ENCODE data around the gene NFIC.
"Not testable (repeated sequence)": the region's sequence is repeated elsewhere in the genome, so short reads cannot be mapped to it uniquely, and the experiment has no call there.

The NFIC gene

DNA sequence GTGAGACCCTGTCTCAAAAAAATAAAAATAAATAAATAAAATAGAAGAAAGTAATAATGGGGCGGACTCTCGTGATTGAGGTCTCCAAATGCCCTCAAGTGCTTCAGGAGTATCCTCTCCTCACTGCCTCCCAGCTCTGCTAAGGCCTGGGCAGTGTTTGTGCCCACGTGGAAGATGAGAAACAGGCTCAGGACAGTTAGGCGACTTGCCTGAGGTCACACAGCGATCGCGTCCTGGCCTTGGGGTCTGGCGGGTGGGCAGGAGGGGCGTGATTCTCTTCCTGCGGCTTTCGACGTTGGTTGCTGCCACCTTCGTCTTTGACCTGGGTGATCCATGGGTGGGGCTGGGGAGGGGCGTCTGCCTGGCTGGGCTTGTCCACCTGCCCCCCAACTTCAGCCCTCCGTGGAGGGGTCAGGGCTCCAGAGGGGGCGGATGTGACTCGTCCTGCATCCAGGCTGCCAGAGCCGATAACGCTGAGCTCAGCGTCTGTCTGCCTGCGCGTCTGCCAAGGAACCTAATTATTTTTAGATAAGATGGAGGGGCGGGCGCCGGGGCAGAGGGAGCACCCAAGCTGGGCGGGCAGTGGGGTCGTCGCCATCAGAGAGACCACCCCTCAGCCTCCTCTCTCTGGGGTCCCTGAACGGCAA, 56.9 kb downstream of the NFIC start:
- Histone ChIP-seq H3K4me1 (ENCODE audit: insufficient read depth, low read length) (peaks cover 4% of the 10 kb centered on the region), H3K27ac (ENCODE audit: low read depth, low read length) (no peak overlapping the region), H3K9me3 (ENCODE audit: low read length) (no peaks in the 10 kb centered on the region), H3K9ac (ENCODE audit: low read length) (no peak overlapping the region), H3K4me3 (ENCODE audit: low read depth in 1 of 2, low read length in 2 of 2) (no peak overlapping the region), H3K27me3 (ENCODE audit: control insufficient read depth in 1 of 2, insufficient read depth in 2 of 2, low read length in 2 of 2) (no peaks in the 10 kb centered on the region), H3K36me3 (ENCODE audit: insufficient read depth, low read length) (peaks cover 13% of the 10 kb centered on the region)

DNA sequence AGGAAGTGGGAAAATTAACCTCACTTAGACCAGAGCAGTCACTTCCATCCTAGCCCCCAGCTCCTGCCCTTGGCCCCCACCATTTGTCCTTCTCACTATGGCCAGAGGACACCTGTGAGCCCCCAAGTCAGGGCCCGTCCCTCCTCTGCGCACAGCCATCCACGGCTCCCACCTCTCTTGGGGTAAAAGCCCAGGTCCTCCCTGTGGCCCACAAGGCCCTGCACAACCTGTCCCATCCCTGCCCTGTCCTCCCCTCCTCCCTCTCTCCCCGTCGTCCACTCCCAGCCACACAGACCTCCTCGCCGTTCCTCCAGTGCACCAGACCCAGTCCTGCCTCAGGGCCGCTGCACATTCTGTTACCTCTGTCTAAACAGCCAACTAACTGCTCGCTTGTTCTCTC, 60.0 kb downstream of the NFIC start:
- H3K9me3 ChIP-seq (ENCODE audit: low read length), result no peaks in the 10 kb centered on the region
- no peaks in the 10 kb centered on the region for H3K27me3 ChIP-seq (ENCODE audit: control insufficient read depth in 1 of 2, insufficient read depth in 2 of 2, low read length in 2 of 2)
- no peak overlapping the region for H3K27ac ChIP-seq (ENCODE audit: low read depth, low read length)
- peaks cover 13% of the 10 kb centered on the region for H3K36me3 ChIP-seq (ENCODE audit: insufficient read depth, low read length)
- H3K4me3 ChIP-seq (ENCODE audit: low read depth in 1 of 2, low read length in 2 of 2), result no peak overlapping the region
- peaks cover 16% of the 10 kb centered on the region for H3K4me1 ChIP-seq (ENCODE audit: insufficient read depth, low read length)
- no peak overlapping the region for H3K9ac ChIP-seq (ENCODE audit: low read length)

DNA sequence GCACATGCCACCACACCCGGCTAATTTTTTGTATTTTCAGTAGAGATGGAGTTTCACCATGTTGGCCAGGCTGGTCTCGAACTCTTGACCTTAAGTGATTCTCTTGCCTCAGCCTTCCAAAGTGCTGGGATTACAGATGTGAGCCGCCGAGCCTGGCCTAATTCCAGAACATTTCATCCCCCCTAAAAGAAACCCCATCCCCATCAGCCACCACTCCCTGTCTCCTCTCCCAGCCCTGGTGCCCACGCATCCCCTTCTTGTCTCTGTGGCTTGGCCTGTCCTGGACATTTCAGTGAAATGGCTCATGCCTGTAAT, 63.9 kb downstream of the NFIC start:
- peak overlapping the region; percentile 4 for H3K9ac ChIP-seq (ENCODE audit: low read length)
- H3K4me1 ChIP-seq (ENCODE audit: insufficient read depth, low read length), result peaks cover 47% of the 10 kb centered on the region
- H3K9me3 ChIP-seq (ENCODE audit: low read length); H3K4me3 ChIP-seq (ENCODE audit: low read depth in 1 of 2, low read length in 2 of 2); H3K27me3 ChIP-seq (ENCODE audit: control insufficient read depth in 1 of 2, insufficient read depth in 2 of 2, low read length in 2 of 2): not testable (repeated sequence)
- H3K36me3 ChIP-seq (ENCODE audit: insufficient read depth, low read length), result peaks cover 40% of the 10 kb centered on the region
- H3K27ac ChIP-seq (ENCODE audit: low read depth, low read length), result peak overlapping the region; percentile 71

DNA sequence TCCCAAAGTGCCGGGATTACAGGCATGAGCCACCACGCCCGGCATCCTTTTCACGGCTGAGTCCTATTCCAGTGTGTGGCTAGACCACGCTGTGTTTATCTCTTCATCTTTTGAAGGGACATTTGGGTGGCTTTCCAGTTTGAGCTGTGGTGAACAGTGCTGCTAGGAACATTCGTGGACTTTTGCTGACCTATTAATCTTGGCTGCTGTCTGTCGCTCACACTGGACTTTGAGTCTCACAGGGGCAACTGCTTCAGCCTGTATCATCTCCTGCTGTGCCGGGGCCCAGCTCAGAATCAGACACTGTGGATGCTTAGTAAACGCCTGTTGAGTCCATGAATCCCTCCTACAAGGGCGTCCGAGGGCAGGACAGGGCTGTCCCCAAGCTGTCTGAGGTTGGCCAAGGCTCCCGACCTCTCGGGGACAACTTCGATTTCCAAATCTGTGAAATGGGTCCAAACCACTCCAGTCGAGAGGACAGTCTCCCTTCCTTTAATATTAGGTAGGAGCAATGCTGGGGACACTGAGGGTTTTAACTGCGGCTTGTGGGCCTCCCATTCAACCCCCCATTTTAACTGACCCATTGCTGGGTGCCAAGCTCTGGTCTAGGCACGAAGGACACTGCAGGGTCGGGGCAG, 65.5 kb downstream of the NFIC start:
- Histone ChIP-seq H3K9ac (ENCODE audit: low read length) (no peak overlapping the region), H3K27me3 (ENCODE audit: control insufficient read depth in 1 of 2, insufficient read depth in 2 of 2, low read length in 2 of 2) (no peaks in the 10 kb centered on the region), H3K36me3 (ENCODE audit: insufficient read depth, low read length) (peaks cover 40% of the 10 kb centered on the region), H3K4me1 (ENCODE audit: insufficient read depth, low read length) (peaks cover 46% of the 10 kb centered on the region), H3K4me3 (ENCODE audit: low read depth in 1 of 2, low read length in 2 of 2) (no peak overlapping the region), H3K9me3 (ENCODE audit: low read length) (no peaks in the 10 kb centered on the region), H3K27ac (ENCODE audit: low read depth, low read length) (peak overlapping the region; percentile 7)

DNA sequence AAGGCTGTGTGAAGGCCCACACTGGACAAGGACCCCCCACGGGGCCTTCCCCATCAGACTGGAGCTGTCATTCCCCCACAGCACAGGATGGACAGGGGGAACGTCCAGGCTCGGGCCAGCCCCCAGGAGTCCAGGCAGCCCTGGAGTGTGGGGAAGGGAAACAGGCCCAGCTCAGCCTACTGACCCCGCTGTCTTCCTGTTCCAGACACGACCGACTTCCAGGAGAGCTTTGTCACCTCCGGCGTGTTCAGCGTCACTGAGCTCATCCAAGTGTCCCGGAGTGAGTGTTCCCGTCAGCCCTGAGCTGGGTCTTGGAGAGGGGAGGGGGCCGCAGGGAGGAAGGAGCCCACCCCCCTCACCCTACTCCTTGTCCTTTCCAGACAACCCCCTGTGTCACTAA, 66.9 kb downstream of the NFIC start:
- Histone ChIP-seq H3K9me3 (ENCODE audit: low read length) (no peaks in the 10 kb centered on the region), H3K4me3 (ENCODE audit: low read depth in 1 of 2, low read length in 2 of 2) (no peak overlapping the region), H3K9ac (ENCODE audit: low read length) (no peak overlapping the region), H3K36me3 (ENCODE audit: insufficient read depth, low read length) (peaks cover 40% of the 10 kb centered on the region), H3K27ac (ENCODE audit: low read depth, low read length) (peak overlapping the region; percentile 70), H3K4me1 (ENCODE audit: insufficient read depth, low read length) (peaks cover 46% of the 10 kb centered on the region), H3K27me3 (ENCODE audit: control insufficient read depth in 1 of 2, insufficient read depth in 2 of 2, low read length in 2 of 2) (no peaks in the 10 kb centered on the region)

DNA sequence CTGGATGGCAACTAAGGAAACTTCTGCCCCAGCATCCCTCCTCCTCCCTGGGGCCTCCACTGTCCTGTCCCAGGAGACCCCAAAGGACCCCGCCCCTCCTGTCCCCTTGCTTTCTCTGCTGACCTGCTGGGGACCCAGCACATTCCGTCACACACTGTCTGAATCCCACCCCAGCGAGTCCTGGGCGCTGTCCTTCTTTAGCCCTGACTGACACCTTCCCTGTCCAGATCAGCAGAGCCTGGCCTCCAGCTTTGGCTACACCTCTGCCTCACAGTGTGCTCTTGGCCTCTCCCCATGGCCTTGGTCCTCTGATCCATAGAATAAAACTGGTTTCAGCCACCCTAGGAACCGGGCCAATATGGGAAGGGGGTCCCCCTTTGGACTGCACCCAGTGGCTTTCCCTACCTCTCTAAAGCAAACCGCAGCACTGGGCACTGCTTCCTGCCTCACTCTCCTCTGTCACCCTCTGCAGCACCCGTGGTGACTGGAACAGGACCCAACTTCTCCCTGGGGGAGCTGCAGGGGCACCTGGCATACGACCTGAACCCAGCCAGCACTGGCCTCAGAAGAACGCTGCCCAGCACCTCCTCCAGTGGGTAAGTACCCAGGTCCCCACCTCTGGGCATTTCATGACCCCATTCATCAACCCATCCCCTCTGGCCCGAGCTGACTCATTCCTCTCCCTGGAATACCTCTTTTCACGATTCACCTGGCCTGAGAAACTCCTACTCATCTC, 67.6 kb downstream of the NFIC start:
- Histone ChIP-seq H3K4me1 (ENCODE audit: insufficient read depth, low read length) (peaks cover 46% of the 10 kb centered on the region), H3K27me3 (ENCODE audit: control insufficient read depth in 1 of 2, insufficient read depth in 2 of 2, low read length in 2 of 2) (no peaks in the 10 kb centered on the region), H3K36me3 (ENCODE audit: insufficient read depth, low read length) (peaks cover 45% of the 10 kb centered on the region), H3K4me3 (ENCODE audit: low read depth in 1 of 2, low read length in 2 of 2) (peak overlapping the region in 1 of 2 donors; percentile 55), H3K9me3 (ENCODE audit: low read length) (no peaks in the 10 kb centered on the region), H3K27ac (ENCODE audit: low read depth, low read length) (peak overlapping the region; percentile 70), H3K9ac (ENCODE audit: low read length) (peak overlapping the region; percentile 64)

DNA sequence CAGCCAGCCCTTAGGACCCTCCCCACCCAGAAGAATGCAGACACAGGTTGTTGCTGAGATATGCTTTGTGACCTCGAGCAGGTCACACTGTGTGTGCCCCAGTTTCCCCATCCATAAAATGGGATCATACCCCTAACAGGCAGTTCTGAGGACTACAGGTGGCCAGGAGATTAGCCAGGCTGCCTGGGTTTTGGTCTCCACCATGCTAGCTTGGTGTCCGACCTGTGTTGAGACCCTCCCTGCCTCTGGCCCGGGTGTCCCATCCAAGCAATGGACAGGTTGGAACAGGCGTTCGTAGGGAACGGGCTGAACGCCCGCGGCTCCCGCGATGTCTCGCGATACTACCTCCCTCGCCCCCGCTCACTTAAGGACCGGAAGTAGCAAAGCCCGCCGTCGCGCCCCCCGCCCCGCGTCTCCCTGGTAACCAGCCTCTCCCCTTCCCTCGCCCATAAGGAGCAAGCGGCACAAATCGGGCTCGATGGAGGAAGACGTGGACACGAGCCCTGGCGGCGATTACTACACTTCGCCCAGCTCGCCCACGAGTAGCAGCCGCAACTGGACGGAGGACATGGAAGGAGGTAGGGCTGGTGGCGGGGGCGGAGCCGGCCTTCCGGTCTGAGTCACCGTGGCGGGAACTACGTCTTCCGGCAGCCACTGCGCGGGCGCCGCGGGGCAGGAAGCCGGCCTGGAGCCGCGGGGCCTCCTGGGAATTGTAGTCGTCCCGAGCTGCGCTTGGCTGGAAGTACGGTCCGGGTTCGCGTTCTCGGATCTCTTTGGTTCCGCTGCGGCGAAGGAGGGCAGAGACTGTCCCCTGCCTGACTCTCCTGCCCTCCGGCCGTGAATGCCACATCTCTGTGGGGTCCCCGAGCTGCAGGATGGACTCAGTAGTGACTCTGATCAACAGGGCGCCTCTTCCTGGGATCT, 68.5 kb downstream of the NFIC start:
- no peaks in the 10 kb centered on the region for H3K9me3 ChIP-seq (ENCODE audit: low read length)
- H3K4me3 ChIP-seq (ENCODE audit: low read depth in 1 of 2, low read length in 2 of 2), result peak overlapping the region; percentile 9 to 55
- H3K9ac ChIP-seq (ENCODE audit: low read length), result peak overlapping the region; percentile 64
- H3K36me3 ChIP-seq (ENCODE audit: insufficient read depth, low read length), result peaks cover 46% of the 10 kb centered on the region
- peaks cover 43% of the 10 kb centered on the region for H3K4me1 ChIP-seq (ENCODE audit: insufficient read depth, low read length)
- H3K27me3 ChIP-seq (ENCODE audit: control insufficient read depth in 1 of 2, insufficient read depth in 2 of 2, low read length in 2 of 2), result no peaks in the 10 kb centered on the region
- H3K27ac ChIP-seq (ENCODE audit: low read depth, low read length), result peak overlapping the region; percentile 70

DNA sequence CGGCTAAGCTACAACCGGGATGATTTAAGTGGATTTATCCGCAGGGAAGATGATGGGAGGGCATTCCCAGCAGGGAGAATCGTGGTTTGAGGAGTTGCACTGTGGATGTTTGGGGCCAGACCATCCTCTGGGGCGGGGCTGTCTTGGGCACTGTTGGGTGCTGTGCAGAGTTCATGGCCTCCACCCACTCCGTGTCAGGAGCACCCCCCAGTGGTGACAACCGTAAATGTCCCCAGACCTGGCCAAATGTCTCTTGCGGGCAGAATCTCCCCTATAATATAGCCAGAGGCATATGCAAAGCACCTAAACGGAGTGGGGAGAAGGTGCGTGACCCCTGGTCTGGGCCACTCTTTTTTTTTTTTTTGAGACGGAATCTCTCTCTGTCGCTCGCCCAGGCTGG, 73.7 kb downstream of the NFIC start:
- no peaks in the 10 kb centered on the region for H3K27me3 ChIP-seq (ENCODE audit: control insufficient read depth in 1 of 2, insufficient read depth in 2 of 2, low read length in 2 of 2)
- H3K4me1 ChIP-seq (ENCODE audit: insufficient read depth, low read length), result peaks cover 21% of the 10 kb centered on the region
- H3K27ac ChIP-seq (ENCODE audit: low read depth, low read length), result no peak overlapping the region
- peaks cover 36% of the 10 kb centered on the region for H3K36me3 ChIP-seq (ENCODE audit: insufficient read depth, low read length)
- H3K9ac ChIP-seq (ENCODE audit: low read length), result no peak overlapping the region
- H3K9me3 ChIP-seq (ENCODE audit: low read length), result no peaks in the 10 kb centered on the region
- H3K4me3 ChIP-seq (ENCODE audit: low read depth in 1 of 2, low read length in 2 of 2), result no peak overlapping the region

DNA sequence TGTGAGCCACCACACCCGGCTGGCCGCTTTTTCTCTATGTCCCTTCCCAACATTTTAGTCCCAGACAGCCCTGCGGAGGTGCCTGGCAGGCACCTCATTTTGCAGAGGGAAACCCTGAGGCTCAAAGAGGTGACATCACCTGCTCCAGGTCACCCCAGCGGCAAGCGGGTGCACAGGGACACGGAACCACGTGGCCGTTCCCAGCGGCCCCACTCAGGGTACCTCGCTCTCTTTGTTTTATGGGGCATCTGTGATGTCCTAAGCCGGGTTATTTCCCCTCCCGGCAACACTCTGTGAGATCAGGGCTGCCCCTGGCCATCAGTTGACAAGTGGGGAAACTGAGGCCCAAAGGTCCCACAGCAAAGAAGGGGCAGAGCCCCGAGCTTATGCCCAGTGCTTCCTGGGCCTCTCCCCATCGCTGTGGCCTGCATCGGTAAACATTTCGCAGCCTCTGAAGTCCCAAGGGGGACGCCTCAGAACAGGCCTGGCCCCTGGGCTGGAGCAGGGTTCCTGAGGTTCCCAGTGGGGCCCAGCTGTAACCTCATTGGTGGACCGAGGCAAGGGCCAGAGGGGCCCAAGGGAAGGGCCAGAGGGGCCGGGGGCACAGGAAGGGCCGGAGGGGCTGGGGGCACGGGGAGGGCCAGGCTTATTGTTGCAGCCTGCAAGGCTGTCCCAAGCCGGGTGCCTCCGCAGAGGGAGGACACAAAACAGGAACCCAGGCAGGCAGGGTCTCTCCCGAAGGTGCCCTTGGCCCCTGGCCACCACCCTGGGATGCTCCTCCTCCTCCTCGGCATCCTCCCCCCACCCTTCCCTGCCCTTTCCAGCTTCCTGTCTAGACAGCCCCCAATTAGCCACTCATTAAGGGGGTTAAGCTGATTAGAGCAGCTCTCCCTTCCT, 75.0 kb downstream of the NFIC start:
- H3K9me3 ChIP-seq (ENCODE audit: low read length), result no peaks in the 10 kb centered on the region
- H3K27ac ChIP-seq (ENCODE audit: low read depth, low read length), result no peak overlapping the region
- H3K36me3 ChIP-seq (ENCODE audit: insufficient read depth, low read length), result peaks cover 44% of the 10 kb centered on the region
- no peak overlapping the region for H3K9ac ChIP-seq (ENCODE audit: low read length)
- no peak overlapping the region for H3K4me3 ChIP-seq (ENCODE audit: low read depth in 1 of 2, low read length in 2 of 2)
- H3K27me3 ChIP-seq (ENCODE audit: control insufficient read depth in 1 of 2, insufficient read depth in 2 of 2, low read length in 2 of 2), result no peaks in the 10 kb centered on the region
- H3K4me1 ChIP-seq (ENCODE audit: insufficient read depth, low read length), result peaks cover 16% of the 10 kb centered on the region

DNA sequence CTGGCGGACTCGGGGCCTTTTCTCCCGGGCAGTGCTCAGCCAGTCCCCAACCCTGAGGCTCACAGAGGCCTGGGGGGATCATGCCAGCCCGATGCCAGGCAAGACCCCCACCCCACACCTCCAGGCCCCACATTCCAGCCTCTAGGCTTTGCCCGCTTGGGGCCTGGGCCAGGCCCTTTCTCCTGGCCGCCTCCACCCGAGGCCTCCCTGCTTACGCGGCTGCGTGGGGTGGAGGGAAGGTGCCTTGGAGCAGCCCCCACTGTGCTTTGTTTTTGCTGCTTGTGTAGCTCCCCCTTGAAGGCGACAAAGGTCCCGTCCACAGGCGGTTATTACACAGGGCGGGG, 75.6 kb downstream of the NFIC start:
- Histone ChIP-seq H3K4me1 (ENCODE audit: insufficient read depth, low read length) (peaks cover 16% of the 10 kb centered on the region), H3K4me3 (ENCODE audit: low read depth in 1 of 2, low read length in 2 of 2) (no peak overlapping the region), H3K9ac (ENCODE audit: low read length) (no peak overlapping the region), H3K9me3 (ENCODE audit: low read length) (no peaks in the 10 kb centered on the region), H3K36me3 (ENCODE audit: insufficient read depth, low read length) (peaks cover 43% of the 10 kb centered on the region), H3K27ac (ENCODE audit: low read depth, low read length) (no peak overlapping the region), H3K27me3 (ENCODE audit: control insufficient read depth in 1 of 2, insufficient read depth in 2 of 2, low read length in 2 of 2) (no peaks in the 10 kb centered on the region)
